Measurements from ENCODE around the gene KCNAB1.

The KCNAB1 gene

GRCh38 chr3:156421534-156421933 lies 301.2 kb downstream of the KCNAB1 start:
- DNase-seq: no peak

GRCh38 chr3:156424758-156425157 lies 304.4 kb downstream of the KCNAB1 start:
- DNase-seq: no peak

- no peak for DNase-seq
These were observed 305.3 kb downstream of the KCNAB1 start for GRCh38 chr3:156425651-156426050.

- no peak for DNase-seq
These were observed 308.7 kb downstream of the KCNAB1 start for GRCh38 chr3:156429125-156429524.

GRCh38 chr3:156431334-156432124 lies 311.2 kb downstream of the KCNAB1 start:
- DNase-seq: no peak

GRCh38 chr3:156432563-156432962 lies 312.2 kb downstream of the KCNAB1 start:
- no peak for DNase-seq

- DNase-seq: peak; percentile 71
These were observed 312.8 kb downstream of the KCNAB1 start for GRCh38 chr3:156433138-156433537.

GRCh38 chr3:156433910-156434309 lies 313.5 kb downstream of the KCNAB1 start:
- DNase-seq: peak; percentile 28

- no peak for DNase-seq
These were observed 314.5 kb downstream of the KCNAB1 start for GRCh38 chr3:156434921-156435320.

GRCh38 chr3:156443079-156443478 lies 322.7 kb downstream of the KCNAB1 start:
- DNase-seq: no peak

- no peak for DNase-seq
These were observed 325.0 kb downstream of the KCNAB1 start for GRCh38 chr3:156445117-156446090.

GRCh38 chr3:156448300-156448699 lies 327.9 kb downstream of the KCNAB1 start:
- peak; percentile 32 for DNase-seq

GRCh38 chr3:156449710-156450574 lies 329.6 kb downstream of the KCNAB1 start:
- DNase-seq: peak; percentile 23

GRCh38 chr3:156455839-156456238 lies 335.5 kb downstream of the KCNAB1 start:
- no peak for DNase-seq

GRCh38 chr3:156456771-156457224 lies 336.4 kb downstream of the KCNAB1 start:
- DNase-seq: no peak

- no peak for DNase-seq
These were observed 339.1 kb downstream of the KCNAB1 start for GRCh38 chr3:156459434-156459833.

- DNase-seq: no peak
These were observed 339.8 kb downstream of the KCNAB1 start for GRCh38 chr3:156460206-156460611.

GRCh38 chr3:156461889-156462288 lies 341.5 kb downstream of the KCNAB1 start:
- no peak for DNase-seq

GRCh38 chr3:156463123-156463522 lies 342.7 kb downstream of the KCNAB1 start:
- DNase-seq: no peak

- DNase-seq: no peak
These were observed 344.8 kb downstream of the KCNAB1 start for GRCh38 chr3:156465194-156465593.

GRCh38 chr3:156469456-156469855 lies 349.1 kb downstream of the KCNAB1 start:
- DNase-seq: no peak

GRCh38 chr3:156471431-156471830 lies 351.1 kb downstream of the KCNAB1 start:
- no peak for DNase-seq

GRCh38 chr3:156472150-156472549 lies 351.8 kb downstream of the KCNAB1 start:
- no peak for DNase-seq
